ENCODE measurements around the gene TBC1D14. TPM values are rescaled to one million over a fixed set of nuclear protein-coding genes. Genes with fewer than 3 reads are reported as not detected.
A peak's percentile ranks its signal among the peaks of the same experiment; 100 is the strongest.

Gene TBC1D14
- total and polyA plus RNA-seq, 2 of the 8 experiments (the other 6 are each of a cell fraction or from before 2014, with no cell fraction given): 45.6 to 48.2 TPM

DNA sequence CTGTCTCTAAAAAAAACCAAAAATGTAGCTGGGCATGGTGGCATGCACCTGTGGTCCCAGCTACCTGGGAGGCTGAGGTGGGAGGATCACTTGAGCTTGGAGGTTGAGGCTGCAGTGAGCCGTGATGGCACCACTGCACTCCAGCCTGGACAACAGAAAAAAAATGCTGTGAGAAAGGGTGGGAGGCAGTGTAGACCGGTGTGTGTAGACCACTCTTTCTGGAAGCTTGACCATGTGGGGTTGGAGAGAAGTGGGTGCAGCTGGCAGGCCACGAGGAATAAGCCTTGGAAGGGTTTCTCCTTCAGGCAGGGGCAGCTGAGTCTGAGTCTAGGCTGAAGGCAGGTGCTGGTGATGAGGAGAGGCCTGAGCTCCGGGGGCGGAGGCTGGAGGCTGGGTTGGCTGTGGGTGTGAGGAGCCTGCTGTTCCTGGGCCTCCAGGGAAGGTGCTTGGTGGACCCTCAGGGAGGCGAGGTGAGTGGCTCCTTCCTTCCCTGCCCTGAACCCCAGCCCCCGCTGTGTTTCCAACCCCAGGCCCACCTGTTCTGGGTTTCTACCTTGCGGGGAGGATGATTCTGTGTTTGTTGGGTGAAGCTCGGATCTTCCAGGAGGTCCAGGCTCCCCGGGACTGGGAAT is 9.3 kb upstream of the TBC1D14 start:
- Histone ChIP-seq H2BK5ac (ENCODE audit: low read depth, low read length) (no peak overlapping the region), H2AK5ac (ENCODE audit: low read depth, low read length) (no peak overlapping the region), H3K4me1 (replicated peaks in 1 of 4; ENCODE audit: control insufficient read depth in 3 of 4, insufficient read depth in 4 of 4, low read length in 3 of 4) (no peaks in the 10 kb centered on the region), H4K20me1 (replicated peaks in 1 of 2; ENCODE audit: control insufficient read depth in 1 of 2, insufficient read depth in 2 of 2, low read length in 2 of 2) (no peaks in the 10 kb centered on the region), H2BK12ac (ENCODE audit: low read depth, low read length) (no peak overlapping the region), H3K4me2 (ENCODE audit: insufficient read depth in 1 of 2, low read depth in 2 of 2, low read length in 2 of 2) (no peak overlapping the region), H3K23me2 (ENCODE audit: low read depth, low read length) (no peaks in the 10 kb centered on the region), H3K23ac (ENCODE audit: insufficient read length) (peak overlapping the region; percentile 32), H3K18ac (ENCODE audit: extremely low read depth, low read length) (no peak overlapping the region), H2BK15ac (ENCODE audit: low read length) (no peak overlapping the region), H3K9me3 (ENCODE audit: insufficient read depth in 2 of 2, low read depth in 1 of 2, low read length in 1 of 2) (no peaks in the 10 kb centered on the region), H3K36me3 (ENCODE audit: control insufficient read depth in 2 of 4, insufficient read depth in 4 of 4, low read length in 3 of 4) (no peaks in the 10 kb centered on the region), H2AFZ (ENCODE audit: low read length) (no peak overlapping the region), H3K27ac (ENCODE audit: low read depth, low read length) (no peak overlapping the region), H3K9ac (replicated peaks in 1 of 4; ENCODE audit: extremely low read depth in 1 of 4, low read depth in 3 of 4, low read length in 3 of 4) (no peak overlapping the region), H3K79me1 (ENCODE audit: low read depth, low read length) (no peaks in the 10 kb centered on the region), H3K56ac (replicated peaks; ENCODE audit: insufficient read length, low read depth, low read length) (no peak overlapping the region), H3K79me2 (ENCODE audit: control insufficient read depth in 1 of 2, insufficient read depth in 2 of 2, low read length in 2 of 2) (no peaks in the 10 kb centered on the region), H2BK120ac (replicated peaks; ENCODE audit: low read depth, low read length) (no peak overlapping the region), H3K14ac (ENCODE audit: insufficient read length) (no peak overlapping the region), H2BK20ac (ENCODE audit: low read length) (no peak overlapping the region), H4K5ac (ENCODE audit: insufficient read length, low read depth, low read length) (no peak overlapping the region), H4K91ac (replicated peaks; ENCODE audit: insufficient read length, low read length) (no peak overlapping the region), H3K27me3 (replicated peaks in 1 of 4; ENCODE audit: control insufficient read depth in 3 of 4, extremely low read depth in 1 of 4, insufficient read depth in 3 of 4, low read length in 3 of 4) (no peaks in the 10 kb centered on the region), H4K8ac (ENCODE audit: extremely low read depth, insufficient read depth, low read length) (no peak overlapping the region), H3K4ac (replicated peaks; ENCODE audit: insufficient read length, low read depth, low read length) (no peak overlapping the region), H3K4me3 (ENCODE audit: extremely low read depth in 1 of 4, insufficient read depth in 2 of 4, low read depth in 3 of 4, low read length in 4 of 4) (no peak overlapping the region)
- POLR2A ChIA-PET (ENCODE audit: partially characterized antibody): interaction anchor here (0.6 to 3.2 kb wide), 3 partner anchors 9 to 74 kb away, joined by 3 to 16 read pairs (median 3); partner anchors contain the start of gene TBC1D14
- CTCF ChIA-PET (ENCODE audit: partially characterized antibody): interaction anchor here (0.5 to 2.0 kb wide), 14 partner anchors 8 to 334 kb away, joined by 3 to 7 read pairs (median 4); partner anchors contain the start of gene TBC1D14
- DNase-seq (ENCODE audit: low read depth in 1 of 2, low spot score in 2 of 2): no peak
- 89% methylated on average over 9 of the region's 10 CpGs; no CpG with 5 or more reads in 1 of the 2 experiments for WGBS, 2 experiments (ENCODE audit: extremely low coverage in 1 of 2, insufficient coverage in 1 of 2, insufficient read length in 1 of 2, insufficient replicate concordance in 2 of 2, low coverage in 1 of 2, low lambda C conversion rate in 2 of 2, missing lambda C conversion rate in 1 of 2)
- FAIRE-seq: no peak
- no peak for TF ChIP-seq TEAD4 (IDR thresholded peaks at IDR 0.05; ENCODE audit: low read depth, low read length)
- no peak for TF ChIP-seq CHD1 (IDR thresholded peaks at IDR 0.05; ENCODE audit: low read depth, low read length)
- TF ChIP-seq RFX5 (IDR thresholded peaks at IDR 0.05; ENCODE audit: borderline replicate concordance, low read depth, low read length): no peak
- TF ChIP-seq EP300 (IDR thresholded peaks at IDR 0.05; ENCODE audit: borderline replicate concordance in 1 of 2, low read depth in 2 of 2, low read length in 2 of 2): no peak
- no peak for TF ChIP-seq RAD21 (IDR thresholded peaks at IDR 0.05 in 1 of 2, conservative IDR thresholded peaks at IDR 0.05 in 1 of 2; ENCODE audit: low read depth in 2 of 2, low read length in 2 of 2)
- no peak for TF ChIP-seq POU5F1 (IDR thresholded peaks at IDR 0.05; ENCODE audit: low read depth, low read length)
- TF ChIP-seq ASH2L (IDR thresholded peaks at IDR 0.05; ENCODE audit: low read length): no peak
- TF ChIP-seq RNF2 (IDR thresholded peaks at IDR 0.05; ENCODE audit: borderline replicate concordance, low read depth, low read length, missing control alignments, poor library complexity, severe bottlenecking): no peak
- TF ChIP-seq CHD2 (IDR thresholded peaks at IDR 0.05; ENCODE audit: low read length): no peak
- TF ChIP-seq ZNF274 (IDR thresholded peaks at IDR 0.05; ENCODE audit: borderline replicate concordance, extremely low read depth, low read length): no peak
- TF ChIP-seq EZH2 (IDR thresholded peaks at IDR 0.05; ENCODE audit: low read depth, low read length, severe bottlenecking): no peak
- no peak for TF ChIP-seq RBBP5 (IDR thresholded peaks at IDR 0.05; ENCODE audit: borderline replicate concordance, low read depth, low read length)
